Islet of Langerhans (tissue), 1 donor: ENCODE measurements around the gene CFAP100.

Experiments used
- FAIRE-seq: peaks from one replicate; lab custom pipeline; 2011; peaks lifted over from hg19 to GRCh38; lab: Jason Lieb, UNC

Gene CFAP100

GRCh38 chr3:126422571-126423091 is 27.9 kb downstream of the CFAP100 start:
- no peak for FAIRE-seq

GRCh38 chr3:126423191-126424038 is 28.7 kb downstream of the CFAP100 start:
- no peak for FAIRE-seq

- no peak for FAIRE-seq
Observed at GRCh38 chr3:126424039-126424717, 29.5 kb downstream of the CFAP100 start.

- no peak for FAIRE-seq
Observed at GRCh38 chr3:126424751-126425150, 30.0 kb downstream of the CFAP100 start.

GRCh38 chr3:126431103-126431534 is 36.4 kb downstream of the CFAP100 start:
- FAIRE-seq: no peak

- FAIRE-seq: no peak
Observed at GRCh38 chr3:126432361-126433104, 37.8 kb downstream of the CFAP100 start.

GRCh38 chr3:126433105-126433430 is 38.4 kb downstream of the CFAP100 start:
- no peak for FAIRE-seq

- FAIRE-seq: no peak
Observed at GRCh38 chr3:126433496-126434263, 39.0 kb downstream of the CFAP100 start.

GRCh38 chr3:126434264-126434590 is 39.5 kb downstream of the CFAP100 start:
- no peak for FAIRE-seq

GRCh38 chr3:126434931-126435411 is 40.3 kb downstream of the CFAP100 start:
- no peak for FAIRE-seq

- no peak for FAIRE-seq
Observed at GRCh38 chr3:126435456-126436315, 41.0 kb downstream of the CFAP100 start.

GRCh38 chr3:126436826-126437717 is 42.4 kb downstream of the CFAP100 start:
- FAIRE-seq: no peak

GRCh38 chr3:126438186-126438585 is 43.5 kb downstream of the CFAP100 start:
- no peak for FAIRE-seq

- no peak for FAIRE-seq
Observed at GRCh38 chr3:126438746-126439145, 44.0 kb downstream of the CFAP100 start.

- FAIRE-seq: no peak
Observed at GRCh38 chr3:126439346-126439967, 44.7 kb downstream of the CFAP100 start.

GRCh38 chr3:126439968-126440708 is 45.4 kb downstream of the CFAP100 start:
- FAIRE-seq: no peak

- no peak for FAIRE-seq
Observed at GRCh38 chr3:126440709-126440995, 45.9 kb downstream of the CFAP100 start.

- FAIRE-seq: no peak
Observed at GRCh38 chr3:126441256-126441880, 46.7 kb downstream of the CFAP100 start.
